K562 (cell line): Measurements from ENCODE around the gene LRRC71. TPM values are rescaled to one million over a fixed set of nuclear protein-coding genes. Genes with fewer than 3 reads are reported as not detected.
A peak's percentile ranks its signal among the peaks of the same experiment; 100 is the strongest.

Experiments used
- HMG20A ChIP-seq: fragments of 450-650 bp; formaldehyde crosslinking; conservative IDR thresholded peaks from 2 replicates; pipeline ENCODE4 v1.4.0; 2020; ENCODE audit warnings: mild to moderate bottlenecking, mixed read lengths
- SIN3A ChIP-seq, 2 experiments: fragments of 150-350 bp in 1 of 2; IDR thresholded peaks; 2 replicates each; pipeline ENCODE4 v1.6.1; 2011 to 2016; ENCODE audit warnings: borderline replicate concordance in 2 of 2, low read depth in 2 of 2, low read length in 2 of 2, mild to moderate bottlenecking in 2 of 2, moderate library complexity in 2 of 2; ENCODE audit not compliant: control insufficient read depth in 1 of 2
- ZNF76 ChIP-seq: fragments of 250-450 bp; sonication (Bioruptor Pico); IDR thresholded peaks from 2 replicates; pipeline ENCODE4 v1.4.0; 2020; ENCODE audit warnings: mild to moderate bottlenecking, moderate library complexity, borderline replicate concordance
- polyA plus RNA-seq, 8 experiments: library from polyadenylated mRNA; depleted of rRNA in 4 of 8; stranded (reverse) in 5 of 8; unstranded in 3 of 8; fragments of >200 nt; fragmentation: Nextera tagmentation in 2 of 8; fragmentation: Illumina TruSeq in 1 of 8; extraction: Ambion mirVana in 2 of 8; extraction: Trizol in 1 of 8; gene quantifications; 2 replicates each; pipeline versions ENCODE4 v1.2.1 to v1.2.3, GENCODE V29; 2011 to 2014; ENCODE audit warnings: inconsistent platforms in 1 of 8, missing spikeins in 1 of 8
- total RNA-seq, 7 experiments: library from RNA; depleted of rRNA in 6 of 7; stranded (reverse); fragments of >200 nt in 6 of 7; fragmentation: Illumina TruSeq in 2 of 7; extraction: Trizol in 2 of 7; gene quantifications; 2 replicates each; pipeline versions ENCODE4 v1.2.1 to v1.2.3, GENCODE V29; 2011 to 2021; ENCODE audit warnings: low replicate concordance in 1 of 7
- TF ChIP-seq, protein P1 (sequence below): fragments of 250-450 bp; sonication (Bioruptor Pico); IDR thresholded peaks from 2 replicates; pipeline ENCODE4 v1.8.0; 2022; ENCODE audit warnings: moderate library complexity, mild to moderate bottlenecking, inconsistent platforms
- TF ChIP-seq, protein P2 (sequence below): IDR thresholded peaks from 3 replicates; pipeline ENCODE4 v1.6.1; 2011; ENCODE audit warnings: borderline replicate concordance, mild to moderate bottlenecking; ENCODE audit not compliant: insufficient read length, insufficient read depth
- TF ChIP-seq, protein P3 (sequence below): sonication (generic); formaldehyde crosslinking; IDR thresholded peaks from 2 replicates; pipeline ENCODE4 v1.8.0; 2022; ENCODE audit warnings: missing genetic modification reagents, mild to moderate bottlenecking, moderate library complexity, borderline replicate concordance
- TF ChIP-seq, protein P4 (sequence below): fragments of 450-650 bp; IDR thresholded peaks from one replicate; pipeline ENCODE4 v1.6.1; 2018; ENCODE audit warnings: mild to moderate bottlenecking, moderate library complexity; ENCODE audit not compliant: partially characterized antibody
- TF ChIP-seq, protein P5 (sequence below), 3 experiments: fragments of 200-800 bp in 1 of 3; fragments of 250-450 bp in 1 of 3; fragments of 450-650 bp in 1 of 3; sonication (Bioruptor Pico) in 1 of 3; sonication (Bioruptor generic) in 1 of 3; formaldehyde crosslinking in 1 of 3; IDR thresholded peaks; 2 replicates each; pipeline versions ENCODE4 v1.6.1 to v1.8.0; 2016 to 2022; ENCODE audit warnings: mild to moderate bottlenecking in 2 of 3, missing genetic modification characterization in 2 of 3, missing compliant biosample characterization in 1 of 3, moderate library complexity in 1 of 3
- TF ChIP-seq, protein P6 (sequence below): fragments of 250-450 bp; sonication (Bioruptor Pico); IDR thresholded peaks from 2 replicates; pipeline ENCODE4 v1.4.0; 2020; ENCODE audit warnings: mild to moderate bottlenecking
- TF ChIP-seq, protein P7 (sequence below): conservative IDR thresholded peaks from 2 replicates; pipeline ENCODE4 v1.6.1; 2011; ENCODE audit warnings: low read depth, mild to moderate bottlenecking, low read length; ENCODE audit not compliant: control insufficient read depth

Gene LRRC71
- total and polyA plus RNA-seq, 9 of the 15 experiments (the other 6 are each of a cell fraction or from before 2014, with no cell fraction given): 0.06 to 1.2 (median 0.51) TPM; not detected in 1

DNA sequence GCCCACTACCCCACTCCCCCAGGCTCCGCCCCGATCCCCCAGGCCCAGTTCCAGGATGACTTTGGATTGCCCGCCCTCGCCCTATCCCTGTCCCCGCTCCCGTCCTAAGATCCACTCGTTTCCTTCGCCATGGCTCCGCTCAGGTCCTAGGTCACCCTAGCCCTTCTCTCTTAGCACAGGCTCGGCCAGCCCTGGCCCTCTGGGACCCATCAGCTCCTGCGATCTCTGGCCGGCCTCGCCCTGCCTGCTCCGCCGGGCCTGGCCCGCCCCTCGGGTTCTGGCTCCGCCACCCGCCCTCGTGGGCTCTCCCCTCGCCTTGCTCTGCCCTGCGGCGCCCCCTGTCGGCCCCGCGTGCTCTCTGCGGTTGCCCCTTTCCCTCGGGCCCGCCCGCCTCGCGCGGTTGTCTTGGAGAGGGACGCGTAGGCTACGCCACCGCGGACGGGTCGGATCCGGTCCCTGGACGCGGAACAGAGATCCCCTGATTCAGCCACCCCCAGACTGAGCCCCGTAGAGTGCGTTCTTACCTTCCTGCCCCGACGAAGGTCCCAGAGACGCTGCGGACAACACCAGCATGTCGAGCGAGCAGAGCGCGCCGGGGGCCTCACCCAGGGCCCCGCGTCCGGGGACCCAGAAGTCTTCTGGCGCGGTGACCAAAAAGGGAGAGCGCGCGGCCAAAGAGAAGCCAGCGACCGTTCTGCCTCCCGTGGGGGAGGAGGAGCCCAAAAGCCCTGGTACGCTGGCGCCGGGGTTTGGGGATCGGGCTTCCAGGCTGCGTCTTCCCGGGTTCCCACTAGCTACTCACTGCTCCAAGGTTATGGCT is at the start of gene LRRC71 (continued):
- TF ChIP-seq, protein P1, sequence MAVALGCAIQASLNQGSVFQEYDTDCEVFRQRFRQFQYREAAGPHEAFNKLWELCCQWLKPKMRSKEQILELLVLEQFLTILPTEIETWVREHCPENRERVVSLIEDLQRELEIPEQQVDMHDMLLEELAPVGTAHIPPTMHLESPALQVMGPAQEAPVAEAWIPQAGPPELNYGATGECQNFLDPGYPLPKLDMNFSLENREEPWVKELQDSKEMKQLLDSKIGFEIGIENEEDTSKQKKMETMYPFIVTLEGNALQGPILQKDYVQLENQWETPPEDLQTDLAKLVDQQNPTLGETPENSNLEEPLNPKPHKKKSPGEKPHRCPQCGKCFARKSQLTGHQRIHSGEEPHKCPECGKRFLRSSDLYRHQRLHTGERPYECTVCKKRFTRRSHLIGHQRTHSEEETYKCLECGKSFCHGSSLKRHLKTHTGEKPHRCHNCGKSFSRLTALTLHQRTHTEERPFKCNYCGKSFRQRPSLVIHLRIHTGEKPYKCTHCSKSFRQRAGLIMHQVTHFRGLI (CRISPR knock-in tag): no peak
- TF ChIP-seq, protein P2, sequence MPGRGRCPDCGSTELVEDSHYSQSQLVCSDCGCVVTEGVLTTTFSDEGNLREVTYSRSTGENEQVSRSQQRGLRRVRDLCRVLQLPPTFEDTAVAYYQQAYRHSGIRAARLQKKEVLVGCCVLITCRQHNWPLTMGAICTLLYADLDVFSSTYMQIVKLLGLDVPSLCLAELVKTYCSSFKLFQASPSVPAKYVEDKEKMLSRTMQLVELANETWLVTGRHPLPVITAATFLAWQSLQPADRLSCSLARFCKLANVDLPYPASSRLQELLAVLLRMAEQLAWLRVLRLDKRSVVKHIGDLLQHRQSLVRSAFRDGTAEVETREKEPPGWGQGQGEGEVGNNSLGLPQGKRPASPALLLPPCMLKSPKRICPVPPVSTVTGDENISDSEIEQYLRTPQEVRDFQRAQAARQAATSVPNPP: no peak
- TF ChIP-seq, protein P3, sequence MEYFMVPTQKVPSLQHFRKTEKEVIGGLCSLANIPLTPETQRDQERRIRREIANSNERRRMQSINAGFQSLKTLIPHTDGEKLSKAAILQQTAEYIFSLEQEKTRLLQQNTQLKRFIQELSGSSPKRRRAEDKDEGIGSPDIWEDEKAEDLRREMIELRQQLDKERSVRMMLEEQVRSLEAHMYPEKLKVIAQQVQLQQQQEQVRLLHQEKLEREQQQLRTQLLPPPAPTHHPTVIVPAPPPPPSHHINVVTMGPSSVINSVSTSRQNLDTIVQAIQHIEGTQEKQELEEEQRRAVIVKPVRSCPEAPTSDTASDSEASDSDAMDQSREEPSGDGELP (CRISPR knock-in tag): peak; percentile 83; the same call in 1 of the 2 replicates
- no peak for TF ChIP-seq HMG20A
- no peak for TF ChIP-seq ZNF76 (CRISPR knock-in tag)
- TF ChIP-seq, protein P4, sequence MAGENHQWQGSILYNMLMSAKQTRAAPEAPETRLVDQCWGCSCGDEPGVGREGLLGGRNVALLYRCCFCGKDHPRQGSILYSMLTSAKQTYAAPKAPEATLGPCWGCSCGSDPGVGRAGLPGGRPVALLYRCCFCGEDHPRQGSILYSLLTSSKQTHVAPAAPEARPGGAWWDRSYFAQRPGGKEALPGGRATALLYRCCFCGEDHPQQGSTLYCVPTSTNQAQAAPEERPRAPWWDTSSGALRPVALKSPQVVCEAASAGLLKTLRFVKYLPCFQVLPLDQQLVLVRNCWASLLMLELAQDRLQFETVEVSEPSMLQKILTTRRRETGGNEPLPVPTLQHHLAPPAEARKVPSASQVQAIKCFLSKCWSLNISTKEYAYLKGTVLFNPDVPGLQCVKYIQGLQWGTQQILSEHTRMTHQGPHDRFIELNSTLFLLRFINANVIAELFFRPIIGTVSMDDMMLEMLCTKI: no peak
- TF ChIP-seq SIN3A (IDR thresholded peaks at IDR 0.05; ENCODE audit: borderline replicate concordance in 2 of 2, control insufficient read depth in 1 of 2, low read depth in 2 of 2, low read length in 2 of 2): no peak
- TF ChIP-seq, protein P5, sequence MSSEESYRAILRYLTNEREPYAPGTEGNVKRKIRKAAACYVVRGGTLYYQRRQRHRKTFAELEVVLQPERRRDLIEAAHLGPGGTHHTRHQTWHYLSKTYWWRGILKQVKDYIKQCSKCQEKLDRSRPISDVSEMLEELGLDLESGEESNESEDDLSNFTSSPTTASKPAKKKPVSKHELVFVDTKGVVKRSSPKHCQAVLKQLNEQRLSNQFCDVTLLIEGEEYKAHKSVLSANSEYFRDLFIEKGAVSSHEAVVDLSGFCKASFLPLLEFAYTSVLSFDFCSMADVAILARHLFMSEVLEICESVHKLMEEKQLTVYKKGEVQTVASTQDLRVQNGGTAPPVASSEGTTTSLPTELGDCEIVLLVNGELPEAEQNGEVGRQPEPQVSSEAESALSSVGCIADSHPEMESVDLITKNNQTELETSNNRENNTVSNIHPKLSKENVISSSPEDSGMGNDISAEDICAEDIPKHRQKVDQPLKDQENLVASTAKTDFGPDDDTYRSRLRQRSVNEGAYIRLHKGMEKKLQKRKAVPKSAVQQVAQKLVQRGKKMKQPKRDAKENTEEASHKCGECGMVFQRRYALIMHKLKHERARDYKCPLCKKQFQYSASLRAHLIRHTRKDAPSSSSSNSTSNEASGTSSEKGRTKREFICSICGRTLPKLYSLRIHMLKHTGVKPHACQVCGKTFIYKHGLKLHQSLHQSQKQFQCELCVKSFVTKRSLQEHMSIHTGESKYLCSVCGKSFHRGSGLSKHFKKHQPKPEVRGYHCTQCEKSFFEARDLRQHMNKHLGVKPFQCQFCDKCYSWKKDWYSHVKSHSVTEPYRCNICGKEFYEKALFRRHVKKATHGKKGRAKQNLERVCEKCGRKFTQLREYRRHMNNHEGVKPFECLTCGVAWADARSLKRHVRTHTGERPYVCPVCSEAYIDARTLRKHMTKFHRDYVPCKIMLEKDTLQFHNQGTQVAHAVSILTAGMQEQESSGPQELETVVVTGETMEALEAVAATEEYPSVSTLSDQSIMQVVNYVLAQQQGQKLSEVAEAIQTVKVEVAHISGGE (CRISPR knock-in tag; IDR thresholded peaks at IDR 0.05): peak in 1 of 3 experiments; percentile 58; a peak in 2 of 6 replicates
- TF ChIP-seq, protein P6, sequence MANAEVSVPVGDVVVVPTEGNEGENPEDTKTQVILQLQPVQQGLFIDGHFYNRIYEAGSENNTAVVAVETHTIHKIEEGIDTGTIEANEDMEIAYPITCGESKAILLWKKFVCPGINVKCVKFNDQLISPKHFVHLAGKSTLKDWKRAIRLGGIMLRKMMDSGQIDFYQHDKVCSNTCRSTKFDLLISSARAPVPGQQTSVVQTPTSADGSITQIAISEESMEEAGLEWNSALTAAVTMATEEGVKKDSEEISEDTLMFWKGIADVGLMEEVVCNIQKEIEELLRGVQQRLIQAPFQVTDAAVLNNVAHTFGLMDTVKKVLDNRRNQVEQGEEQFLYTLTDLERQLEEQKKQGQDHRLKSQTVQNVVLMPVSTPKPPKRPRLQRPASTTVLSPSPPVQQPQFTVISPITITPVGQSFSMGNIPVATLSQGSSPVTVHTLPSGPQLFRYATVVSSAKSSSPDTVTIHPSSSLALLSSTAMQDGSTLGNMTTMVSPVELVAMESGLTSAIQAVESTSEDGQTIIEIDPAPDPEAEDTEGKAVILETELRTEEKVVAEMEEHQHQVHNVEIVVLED (CRISPR knock-in tag): no peak
- TF ChIP-seq, protein P7, sequence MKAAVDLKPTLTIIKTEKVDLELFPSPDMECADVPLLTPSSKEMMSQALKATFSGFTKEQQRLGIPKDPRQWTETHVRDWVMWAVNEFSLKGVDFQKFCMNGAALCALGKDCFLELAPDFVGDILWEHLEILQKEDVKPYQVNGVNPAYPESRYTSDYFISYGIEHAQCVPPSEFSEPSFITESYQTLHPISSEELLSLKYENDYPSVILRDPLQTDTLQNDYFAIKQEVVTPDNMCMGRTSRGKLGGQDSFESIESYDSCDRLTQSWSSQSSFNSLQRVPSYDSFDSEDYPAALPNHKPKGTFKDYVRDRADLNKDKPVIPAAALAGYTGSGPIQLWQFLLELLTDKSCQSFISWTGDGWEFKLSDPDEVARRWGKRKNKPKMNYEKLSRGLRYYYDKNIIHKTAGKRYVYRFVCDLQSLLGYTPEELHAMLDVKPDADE: no peak
